ENCODE results near the gene ZNF491.

GRCh38 chr19:11848594-11849469 lies 50.5 kb downstream of the ZNF491 start, which contains the start of gene ZNF439:
- no peak for TF ChIP-seq POLR2AphosphoS5 (IDR thresholded peaks at IDR 0.05; ENCODE audit: borderline replicate concordance, low read depth, low read length)
- TF ChIP-seq EZH2 (IDR thresholded peaks at IDR 0.05) = no peak
